ENCODE data around the gene CCDC91.

Gene CCDC91

DNA sequence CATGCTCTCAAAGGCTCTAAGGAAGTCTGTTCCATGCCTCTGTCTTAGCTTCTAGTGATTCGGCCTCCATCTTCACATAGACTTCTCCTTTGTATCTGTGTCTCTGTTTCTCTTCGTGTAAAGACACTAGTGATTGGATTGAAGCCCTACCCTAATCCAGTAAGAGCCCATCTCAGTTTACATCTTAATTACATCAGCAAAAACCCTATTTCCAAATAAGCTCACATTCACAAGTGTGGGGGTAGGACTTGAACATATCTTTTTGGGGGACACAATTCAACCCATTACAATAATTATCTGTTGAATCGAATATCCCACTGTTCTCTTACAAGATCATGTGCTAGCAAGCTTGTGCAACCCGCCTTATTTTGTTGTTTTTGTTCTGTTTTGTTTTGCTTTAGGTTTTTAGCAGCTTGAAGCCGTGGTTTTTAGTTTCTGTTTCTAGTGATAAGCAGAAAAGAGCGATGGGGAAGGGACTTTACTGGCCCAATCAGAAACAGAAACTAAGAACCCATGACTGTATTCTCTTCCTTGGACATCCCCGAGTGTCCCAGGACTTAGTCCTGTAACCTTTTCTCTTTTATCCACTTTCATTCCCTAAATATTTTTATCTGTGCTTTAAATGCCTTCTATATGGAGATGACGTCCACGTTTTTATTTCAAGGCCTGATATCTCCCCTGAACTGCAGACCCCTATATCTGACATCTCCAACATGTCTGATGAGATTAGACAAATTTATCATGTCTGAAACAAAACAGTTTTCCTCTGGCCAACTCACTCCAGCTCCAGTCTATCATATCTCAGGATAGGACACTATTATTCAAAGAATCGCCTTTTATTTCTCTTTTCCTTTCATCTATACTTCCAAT, 353.0 kb downstream of the CCDC91 start:
- Histone ChIP-seq H3K9me3 (ENCODE audit: low read length) (no peaks in the 10 kb centered on the region), H3K36me3 (ENCODE audit: insufficient read depth, low read length) (no peaks in the 10 kb centered on the region), H3K27me3 (ENCODE audit: control insufficient read depth in 1 of 2, insufficient read depth in 2 of 2, low read length in 2 of 2) (no peaks in the 10 kb centered on the region), H3K27ac (ENCODE audit: low read depth, low read length) (no peak overlapping the region), H3K9ac (ENCODE audit: low read length) (no peak overlapping the region), H3K4me3 (ENCODE audit: low read depth in 1 of 2, low read length in 2 of 2) (no peak overlapping the region), H3K4me1 (ENCODE audit: insufficient read depth, low read length) (no peaks in the 10 kb centered on the region)

DNA sequence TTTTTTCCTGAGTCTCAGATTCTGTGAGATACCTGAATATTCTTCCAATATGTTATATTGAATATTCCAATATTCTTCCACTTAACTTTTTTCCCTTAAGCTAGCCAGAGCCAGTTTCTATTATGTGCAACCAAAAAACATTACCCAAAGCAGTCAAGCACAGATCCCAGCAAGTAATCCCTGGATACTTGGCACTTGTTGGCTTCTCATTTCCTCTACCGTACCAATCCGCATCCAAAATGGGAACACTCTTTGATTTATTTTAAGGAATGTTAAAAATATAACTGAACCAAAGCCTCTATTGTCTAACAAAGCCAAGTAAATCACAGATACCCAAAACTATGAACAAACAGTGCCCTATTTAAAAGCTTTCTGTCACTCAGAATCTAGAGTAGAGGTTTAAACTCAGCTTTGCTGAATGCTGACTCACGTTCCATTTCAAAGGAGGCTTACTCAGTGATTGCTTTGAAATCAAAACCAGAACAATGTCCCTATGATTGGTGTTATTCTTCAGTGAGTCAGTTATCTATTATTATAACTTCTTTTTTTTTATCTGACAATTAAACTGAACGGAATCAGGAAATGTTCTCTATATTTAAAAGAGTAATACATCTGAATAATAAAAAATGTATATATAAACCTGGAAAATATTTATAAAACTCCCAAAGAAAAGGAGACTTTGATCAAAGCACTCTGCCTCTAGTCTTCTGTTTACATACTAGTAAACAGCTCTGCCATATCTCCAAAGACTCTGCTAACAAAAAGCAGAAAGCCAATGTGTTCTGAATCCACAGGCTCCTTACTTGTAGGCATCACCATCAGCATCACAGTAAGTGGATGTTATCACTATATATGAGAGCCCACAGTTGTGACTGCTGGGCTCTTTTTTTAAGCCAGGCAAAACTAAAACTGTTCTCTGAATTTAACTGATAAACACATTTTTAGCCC, 360.8 kb downstream of the CCDC91 start:
- no peak overlapping the region for H3K4me3 ChIP-seq (ENCODE audit: low read depth in 1 of 2, low read length in 2 of 2)
- no peak overlapping the region for H3K27ac ChIP-seq (ENCODE audit: low read depth, low read length)
- no peaks in the 10 kb centered on the region for H3K27me3 ChIP-seq (ENCODE audit: control insufficient read depth in 1 of 2, insufficient read depth in 2 of 2, low read length in 2 of 2)
- no peak overlapping the region for H3K9ac ChIP-seq (ENCODE audit: low read length)
- H3K4me1 ChIP-seq (ENCODE audit: insufficient read depth, low read length): peaks cover 11% of the 10 kb centered on the region
- H3K9me3 ChIP-seq (ENCODE audit: low read length): no peaks in the 10 kb centered on the region
- no peaks in the 10 kb centered on the region for H3K36me3 ChIP-seq (ENCODE audit: insufficient read depth, low read length)

- Histone ChIP-seq H3K27ac (ENCODE audit: low read depth, low read length) (no peak overlapping the region), H3K9ac (ENCODE audit: low read length) (no peak overlapping the region), H3K27me3 (ENCODE audit: control insufficient read depth in 1 of 2, insufficient read depth in 2 of 2, low read length in 2 of 2) (no peaks in the 10 kb centered on the region), H3K9me3 (ENCODE audit: low read length) (no peaks in the 10 kb centered on the region), H3K4me1 (ENCODE audit: insufficient read depth, low read length) (peaks cover 11% of the 10 kb centered on the region), H3K4me3 (ENCODE audit: low read depth in 1 of 2, low read length in 2 of 2) (no peak overlapping the region), H3K36me3 (ENCODE audit: insufficient read depth, low read length) (no peaks in the 10 kb centered on the region)
Observed at GRCh38 chr12:28552251-28552970, 362.2 kb downstream of the CCDC91 start.

GRCh38 chr12:28555748-28556147, 365.5 kb downstream of the CCDC91 start:
- Histone ChIP-seq H3K9me3 (ENCODE audit: low read length) (no peaks in the 10 kb centered on the region), H3K36me3 (ENCODE audit: insufficient read depth, low read length) (no peaks in the 10 kb centered on the region), H3K4me3 (ENCODE audit: low read depth in 1 of 2, low read length in 2 of 2) (no peak overlapping the region), H3K4me1 (ENCODE audit: insufficient read depth, low read length) (peaks cover 11% of the 10 kb centered on the region), H3K9ac (ENCODE audit: low read length) (no peak overlapping the region), H3K27me3 (ENCODE audit: control insufficient read depth in 1 of 2, insufficient read depth in 2 of 2, low read length in 2 of 2) (no peaks in the 10 kb centered on the region), H3K27ac (ENCODE audit: low read depth, low read length) (no peak overlapping the region)

- Histone ChIP-seq H3K9ac (ENCODE audit: low read length) (no peak overlapping the region), H3K36me3 (ENCODE audit: insufficient read depth, low read length) (no peaks in the 10 kb centered on the region), H3K27me3 (ENCODE audit: control insufficient read depth in 1 of 2, insufficient read depth in 2 of 2, low read length in 2 of 2) (no peaks in the 10 kb centered on the region), H3K27ac (ENCODE audit: low read depth, low read length) (no peak overlapping the region), H3K4me1 (ENCODE audit: insufficient read depth, low read length) (peaks cover 5% of the 10 kb centered on the region), H3K4me3 (ENCODE audit: low read depth in 1 of 2, low read length in 2 of 2) (no peak overlapping the region), H3K9me3 (ENCODE audit: low read length) (no peaks in the 10 kb centered on the region)
Observed at GRCh38 chr12:28558250-28558649, 368.0 kb downstream of the CCDC91 start.

DNA sequence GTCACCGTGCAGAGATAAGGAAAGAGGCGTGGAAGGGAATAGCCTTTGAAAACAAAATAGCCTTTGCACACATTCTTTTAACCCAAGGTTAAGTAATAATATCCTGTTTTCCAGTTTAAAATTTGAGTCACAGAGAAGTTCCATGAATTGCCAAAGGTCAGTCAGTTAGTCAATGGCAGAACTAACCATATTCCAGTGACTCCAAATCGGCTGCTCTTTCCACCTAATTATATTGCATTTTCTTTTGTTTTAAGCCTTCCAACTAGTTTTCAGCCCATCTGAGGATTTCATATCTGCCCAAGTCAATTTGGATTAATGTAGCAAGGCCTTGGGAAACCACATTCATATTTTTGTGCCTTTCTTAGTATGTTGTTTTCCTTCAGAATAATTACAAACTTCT, 373.0 kb downstream of the CCDC91 start:
- no peaks in the 10 kb centered on the region for H3K27me3 ChIP-seq (ENCODE audit: control insufficient read depth in 1 of 2, insufficient read depth in 2 of 2, low read length in 2 of 2)
- H3K36me3 ChIP-seq (ENCODE audit: insufficient read depth, low read length): no peaks in the 10 kb centered on the region
- H3K9me3 ChIP-seq (ENCODE audit: low read length): no peaks in the 10 kb centered on the region
- no peak overlapping the region for H3K4me3 ChIP-seq (ENCODE audit: low read depth in 1 of 2, low read length in 2 of 2)
- H3K4me1 ChIP-seq (ENCODE audit: insufficient read depth, low read length): no peaks in the 10 kb centered on the region
- H3K9ac ChIP-seq (ENCODE audit: low read length): no peak overlapping the region
- H3K27ac ChIP-seq (ENCODE audit: low read depth, low read length): no peak overlapping the region

GRCh38 chr12:28563936-28564335, 373.7 kb downstream of the CCDC91 start:
- H3K9ac ChIP-seq (ENCODE audit: low read length): no peak overlapping the region
- H3K36me3 ChIP-seq (ENCODE audit: insufficient read depth, low read length): no peaks in the 10 kb centered on the region
- no peaks in the 10 kb centered on the region for H3K9me3 ChIP-seq (ENCODE audit: low read length)
- no peaks in the 10 kb centered on the region for H3K4me1 ChIP-seq (ENCODE audit: insufficient read depth, low read length)
- H3K27me3 ChIP-seq (ENCODE audit: control insufficient read depth in 1 of 2, insufficient read depth in 2 of 2, low read length in 2 of 2): no peaks in the 10 kb centered on the region
- no peak overlapping the region for H3K27ac ChIP-seq (ENCODE audit: low read depth, low read length)
- H3K4me3 ChIP-seq (ENCODE audit: low read depth in 1 of 2, low read length in 2 of 2): no peak overlapping the region

- Histone ChIP-seq H3K9me3 (ENCODE audit: low read length) (no peaks in the 10 kb centered on the region), H3K4me3 (ENCODE audit: low read depth in 1 of 2, low read length in 2 of 2) (no peak overlapping the region), H3K36me3 (ENCODE audit: insufficient read depth, low read length) (no peaks in the 10 kb centered on the region), H3K9ac (ENCODE audit: low read length) (no peak overlapping the region), H3K27me3 (ENCODE audit: control insufficient read depth in 1 of 2, insufficient read depth in 2 of 2, low read length in 2 of 2) (no peaks in the 10 kb centered on the region), H3K27ac (ENCODE audit: low read depth, low read length) (no peak overlapping the region), H3K4me1 (ENCODE audit: insufficient read depth, low read length) (no peaks in the 10 kb centered on the region)
Observed at GRCh38 chr12:28568118-28568517, 377.9 kb downstream of the CCDC91 start.

DNA sequence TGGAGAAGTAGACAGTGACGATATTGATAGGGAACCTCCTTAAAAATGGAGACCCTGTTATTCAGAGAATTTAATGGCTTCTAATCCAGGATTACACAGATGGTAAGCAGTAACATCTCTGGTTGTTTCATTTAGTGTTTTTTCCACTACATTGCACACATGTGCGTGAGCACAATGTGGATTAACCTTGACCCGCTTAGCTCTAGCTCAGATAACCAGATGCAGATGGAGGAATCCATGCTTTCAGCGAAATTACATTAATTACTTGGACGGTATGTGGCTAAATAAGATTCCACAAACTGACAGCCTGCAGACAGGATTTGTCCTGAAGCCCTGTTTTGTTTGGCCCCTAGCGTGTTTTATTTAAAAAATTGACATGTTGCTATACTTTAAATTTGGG, 378.4 kb downstream of the CCDC91 start:
- no peak overlapping the region for H3K27ac ChIP-seq (ENCODE audit: low read depth, low read length)
- no peaks in the 10 kb centered on the region for H3K4me1 ChIP-seq (ENCODE audit: insufficient read depth, low read length)

DNA sequence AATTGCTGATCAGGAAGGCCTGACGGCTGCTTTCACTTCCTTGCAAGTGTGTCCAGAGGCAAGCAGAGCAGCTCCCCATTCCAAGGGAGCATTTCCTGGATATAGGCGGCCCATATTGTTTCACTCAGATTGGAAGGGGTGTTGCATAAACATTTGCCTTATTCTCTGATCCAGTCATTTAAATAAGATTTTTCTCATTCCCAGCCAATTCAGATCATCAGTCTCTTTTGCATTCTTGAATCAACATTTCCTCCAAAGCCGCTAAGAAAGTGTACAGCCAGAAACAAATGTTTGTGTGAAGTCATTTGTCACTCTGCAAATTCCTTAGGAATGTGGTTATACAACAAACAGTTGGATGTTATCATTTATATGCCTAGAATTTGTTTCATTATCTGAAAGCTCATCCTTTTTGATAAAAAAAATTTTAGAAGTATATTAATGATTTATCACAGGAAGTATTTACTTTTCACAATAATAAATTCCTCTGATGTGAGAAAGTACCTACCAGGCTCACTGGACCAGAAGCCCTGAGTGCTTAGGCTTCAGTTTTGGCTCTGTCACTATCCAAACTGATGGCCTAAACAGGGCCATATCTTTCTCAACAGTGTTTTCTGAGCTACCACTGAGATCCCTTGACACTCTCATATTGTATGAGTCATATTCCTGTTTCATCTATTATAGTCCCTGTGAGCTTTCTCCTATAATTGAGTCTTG, 379.6 kb downstream of the CCDC91 start:
- no peaks in the 10 kb centered on the region for H3K36me3 ChIP-seq (ENCODE audit: insufficient read depth, low read length)
- H3K9me3 ChIP-seq (ENCODE audit: low read length): no peaks in the 10 kb centered on the region
- H3K4me1 ChIP-seq (ENCODE audit: insufficient read depth, low read length): no peaks in the 10 kb centered on the region
- H3K9ac ChIP-seq (ENCODE audit: low read length): no peak overlapping the region
- no peaks in the 10 kb centered on the region for H3K27me3 ChIP-seq (ENCODE audit: control insufficient read depth in 1 of 2, insufficient read depth in 2 of 2, low read length in 2 of 2)
- H3K27ac ChIP-seq (ENCODE audit: low read depth, low read length): no peak overlapping the region
- H3K4me3 ChIP-seq (ENCODE audit: low read depth in 1 of 2, low read length in 2 of 2): no peak overlapping the region

More for the DNA sequence above, 378.4 kb downstream of the CCDC91 start:
- Histone ChIP-seq H3K9me3 (ENCODE audit: low read length) (no peaks in the 10 kb centered on the region), H3K36me3 (ENCODE audit: insufficient read depth, low read length) (no peaks in the 10 kb centered on the region), H3K4me3 (ENCODE audit: low read depth in 1 of 2, low read length in 2 of 2) (no peak overlapping the region), H3K27me3 (ENCODE audit: control insufficient read depth in 1 of 2, insufficient read depth in 2 of 2, low read length in 2 of 2) (no peaks in the 10 kb centered on the region), H3K9ac (ENCODE audit: low read length) (no peak overlapping the region)

Measured in muscle layer of colon (tissue), 2 donors.